ENCODE measurements around the gene CCNA2.

The CCNA2 gene

DNA sequence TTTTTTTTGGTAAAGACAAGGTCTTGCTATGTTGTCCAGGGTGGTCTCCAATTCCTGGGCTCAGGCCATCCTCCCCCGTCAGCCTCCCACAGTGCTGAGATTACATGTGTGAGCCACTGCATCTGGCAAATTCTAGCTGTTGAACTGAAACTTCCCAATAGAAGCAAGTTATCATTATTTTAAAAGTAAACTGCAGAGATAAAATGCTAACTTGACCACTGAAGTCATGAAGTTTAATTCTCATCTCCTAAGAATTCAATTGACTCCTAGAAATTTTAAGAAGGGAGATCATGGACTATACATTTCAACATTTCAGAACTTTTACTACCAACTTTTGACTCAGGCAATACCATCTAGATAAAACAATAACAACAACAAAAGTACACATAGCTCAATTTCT lies 34.2 kb downstream of the CCNA2 start:
- H3K9me3 ChIP-seq (ENCODE audit: low read length): no peaks in the 10 kb centered on the region
- no peak overlapping the region for H3K27ac ChIP-seq (ENCODE audit: low read depth, low read length, poor library complexity, severe bottlenecking)
- H3K79me2 ChIP-seq (ENCODE audit: insufficient read depth, low read length): no peaks in the 10 kb centered on the region
- no peaks in the 10 kb centered on the region for H3K4me1 ChIP-seq (ENCODE audit: insufficient read depth, low read length, severe bottlenecking)
- no peaks in the 10 kb centered on the region for H3F3A ChIP-seq (ENCODE audit: insufficient read depth, low read length)
- no peaks in the 10 kb centered on the region for H4K20me1 ChIP-seq (ENCODE audit: insufficient read depth, low read length)
- H3K9me2 ChIP-seq (ENCODE audit: low read depth, low read length): no peaks in the 10 kb centered on the region
- H3K9ac ChIP-seq (ENCODE audit: low read length): no peak overlapping the region
- TF ChIP-seq EZH2 (IDR thresholded peaks at IDR 0.05; ENCODE audit: borderline replicate concordance, low read length): no peak
- TF ChIP-seq, protein P1, sequence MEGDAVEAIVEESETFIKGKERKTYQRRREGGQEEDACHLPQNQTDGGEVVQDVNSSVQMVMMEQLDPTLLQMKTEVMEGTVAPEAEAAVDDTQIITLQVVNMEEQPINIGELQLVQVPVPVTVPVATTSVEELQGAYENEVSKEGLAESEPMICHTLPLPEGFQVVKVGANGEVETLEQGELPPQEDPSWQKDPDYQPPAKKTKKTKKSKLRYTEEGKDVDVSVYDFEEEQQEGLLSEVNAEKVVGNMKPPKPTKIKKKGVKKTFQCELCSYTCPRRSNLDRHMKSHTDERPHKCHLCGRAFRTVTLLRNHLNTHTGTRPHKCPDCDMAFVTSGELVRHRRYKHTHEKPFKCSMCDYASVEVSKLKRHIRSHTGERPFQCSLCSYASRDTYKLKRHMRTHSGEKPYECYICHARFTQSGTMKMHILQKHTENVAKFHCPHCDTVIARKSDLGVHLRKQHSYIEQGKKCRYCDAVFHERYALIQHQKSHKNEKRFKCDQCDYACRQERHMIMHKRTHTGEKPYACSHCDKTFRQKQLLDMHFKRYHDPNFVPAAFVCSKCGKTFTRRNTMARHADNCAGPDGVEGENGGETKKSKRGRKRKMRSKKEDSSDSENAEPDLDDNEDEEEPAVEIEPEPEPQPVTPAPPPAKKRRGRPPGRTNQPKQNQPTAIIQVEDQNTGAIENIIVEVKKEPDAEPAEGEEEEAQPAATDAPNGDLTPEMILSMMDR (IDR thresholded peaks at IDR 0.05; ENCODE audit: low read length): no peak
- H2AFZ ChIP-seq (ENCODE audit: low read length): no peak overlapping the region
- no peaks in the 10 kb centered on the region for H3K36me3 ChIP-seq (ENCODE audit: insufficient read depth, low read length)
- H3K4me3 ChIP-seq (ENCODE audit: low read depth, low read length, poor library complexity, severe bottlenecking): no peak overlapping the region
- H3K4me2 ChIP-seq (ENCODE audit: low read length): no peak overlapping the region
- no peaks in the 10 kb centered on the region for H3K27me3 ChIP-seq (ENCODE audit: insufficient read depth, low read length)

DNA sequence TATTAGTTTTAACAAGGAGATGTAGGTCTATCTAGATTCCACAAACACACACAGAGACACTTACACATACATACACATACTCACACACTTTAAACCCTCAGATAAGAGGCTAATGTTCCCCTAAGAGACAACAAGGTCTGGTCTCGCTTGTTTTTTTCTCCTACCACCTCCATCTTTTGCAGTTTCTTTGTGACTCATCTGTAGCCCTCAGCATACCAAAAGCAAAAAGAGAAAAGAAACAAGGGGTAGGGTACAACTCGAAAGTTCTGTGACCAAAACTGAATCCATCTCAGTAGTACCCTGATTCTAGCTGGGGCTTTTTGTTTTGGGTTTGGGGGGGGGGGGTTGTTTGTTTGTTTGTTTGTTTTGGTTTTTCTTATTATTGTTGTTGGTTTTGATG lies 34.8 kb downstream of the CCNA2 start:
- H3K9ac ChIP-seq (ENCODE audit: low read length): no peak overlapping the region
- H3K4me3 ChIP-seq (ENCODE audit: low read depth, low read length, poor library complexity, severe bottlenecking): no peak overlapping the region
- TF ChIP-seq EZH2 (IDR thresholded peaks at IDR 0.05; ENCODE audit: borderline replicate concordance, low read length): no peak
- TF ChIP-seq, protein P1 (IDR thresholded peaks at IDR 0.05; ENCODE audit: low read length): no peak
- no peak overlapping the region for H3K27ac ChIP-seq (ENCODE audit: low read depth, low read length, poor library complexity, severe bottlenecking)
- H3K27me3 ChIP-seq (ENCODE audit: insufficient read depth, low read length): no peaks in the 10 kb centered on the region
- no peaks in the 10 kb centered on the region for H3K79me2 ChIP-seq (ENCODE audit: insufficient read depth, low read length)
- H3F3A ChIP-seq (ENCODE audit: insufficient read depth, low read length): no peaks in the 10 kb centered on the region
- H2AFZ ChIP-seq (ENCODE audit: low read length): no peak overlapping the region
- no peaks in the 10 kb centered on the region for H3K4me1 ChIP-seq (ENCODE audit: insufficient read depth, low read length, severe bottlenecking)
- no peak overlapping the region for H3K4me2 ChIP-seq (ENCODE audit: low read length)
- H3K9me3 ChIP-seq (ENCODE audit: low read length): no peaks in the 10 kb centered on the region
- no peaks in the 10 kb centered on the region for H3K36me3 ChIP-seq (ENCODE audit: insufficient read depth, low read length)
- no peaks in the 10 kb centered on the region for H3K9me2 ChIP-seq (ENCODE audit: low read depth, low read length)
- H4K20me1 ChIP-seq (ENCODE audit: insufficient read depth, low read length): no peaks in the 10 kb centered on the region

DNA sequence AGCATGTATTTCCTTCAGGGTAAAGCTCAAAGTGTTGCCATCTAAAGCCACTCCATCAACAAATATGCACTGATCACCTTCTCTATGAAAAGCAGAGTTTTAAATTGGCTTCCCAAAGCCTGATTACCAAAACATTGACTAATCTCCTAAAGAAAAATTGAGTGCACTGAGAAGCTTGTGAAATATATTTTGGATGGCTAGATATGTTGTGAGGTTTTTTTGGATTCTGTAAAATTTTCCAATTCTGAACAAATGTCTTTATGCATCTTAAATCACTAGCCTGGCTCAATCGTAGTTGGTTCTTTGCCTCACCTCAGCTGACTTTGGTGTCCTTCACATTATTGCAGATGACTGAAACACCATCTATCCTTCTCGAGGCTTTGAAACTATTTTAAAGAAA lies 37.5 kb downstream of the CCNA2 start:
- no peak for TF ChIP-seq EZH2 (IDR thresholded peaks at IDR 0.05; ENCODE audit: borderline replicate concordance, low read length)
- TF ChIP-seq, protein P1 (IDR thresholded peaks at IDR 0.05; ENCODE audit: low read length): no peak
- Histone ChIP-seq H3F3A (ENCODE audit: insufficient read depth, low read length) (no peaks in the 10 kb centered on the region), H3K4me3 (ENCODE audit: low read depth, low read length, poor library complexity, severe bottlenecking) (no peak overlapping the region), H3K27ac (ENCODE audit: low read depth, low read length, poor library complexity, severe bottlenecking) (no peak overlapping the region), H3K9me3 (ENCODE audit: low read length) (no peaks in the 10 kb centered on the region), H3K36me3 (ENCODE audit: insufficient read depth, low read length) (no peaks in the 10 kb centered on the region), H3K27me3 (ENCODE audit: insufficient read depth, low read length) (no peaks in the 10 kb centered on the region), H3K4me1 (ENCODE audit: insufficient read depth, low read length, severe bottlenecking) (no peaks in the 10 kb centered on the region), H3K4me2 (ENCODE audit: low read length) (no peak overlapping the region), H4K20me1 (ENCODE audit: insufficient read depth, low read length) (no peaks in the 10 kb centered on the region), H2AFZ (ENCODE audit: low read length) (no peak overlapping the region), H3K79me2 (ENCODE audit: insufficient read depth, low read length) (no peaks in the 10 kb centered on the region), H3K9me2 (ENCODE audit: low read depth, low read length) (no peaks in the 10 kb centered on the region; the same call in 1 of the 2 replicates), H3K9ac (ENCODE audit: low read length) (no peak overlapping the region)
